Omental fat pad (tissue), 4 donors: Measurements from ENCODE around the gene DBNDD2. TPM values are rescaled to one million over a fixed set of nuclear protein-coding genes. Genes with fewer than 3 reads are reported as not detected.

ENCODE experiments used
- ATAC-seq: fragments of 150-250 bp; one replicate; pipeline ENCODE4 v1.9.1; 2016; ENCODE audit warnings: mild to moderate bottlenecking, moderate library complexity; ENCODE audit not compliant: low FRiP score
- DNase-seq: peaks from one replicate; pipeline ENCODE4 v3.0.0-alpha.2; 2019; ENCODE audit warnings: low spot score
- CTCF ChIP-seq, 3 donors: fragments of 450-650 bp; IDR thresholded peaks; one replicate each; pipeline ENCODE4 v1.5.1; 2016 to 2017; ENCODE audit warnings: antibody characterized with exemption in 3 of 3, mild to moderate bottlenecking in 3 of 3, moderate library complexity in 2 of 3
- total RNA-seq, 4 donors: library from RNA; depleted of rRNA; stranded (reverse); fragments of >200 nt; gene quantifications; one replicate each; pipeline ENCODE4 v1.1.0, GENCODE V29; 2016

Gene DBNDD2
- 10 to 100 TPM; 20.7 to 45.7 (median 27.9) TPM for total RNA-seq

GRCh38 chr20:45407783-45408645 is at the start of gene DBNDD2:
TSS of gene DBNDD2 (plus strand) at chr20:45408289. CDS start at chr20:45408468, 179 bp downstream.
- DNase-seq (no peak), ATAC-seq (no peak)
- TF ChIP-seq CTCF (IDR thresholded peaks at IDR 0.05): no peak

GRCh38 chr20:45359069-45359405 is 49.1 kb upstream of the DBNDD2 start:
- no peak for TF ChIP-seq CTCF (IDR thresholded peaks at IDR 0.05)
- no peak for DNase-seq
- ATAC-seq: no peak

GRCh38 chr20:45359406-45360148 is 48.5 kb upstream of the DBNDD2 start:
- DNase-seq: peak; percentile 21
- peak; percentile 18 for ATAC-seq
- TF ChIP-seq CTCF (IDR thresholded peaks at IDR 0.05): no peak

- ATAC-seq: no peak
- TF ChIP-seq CTCF (IDR thresholded peaks at IDR 0.05): no peak
- DNase-seq: no peak
These were observed 46.3 kb upstream of the DBNDD2 start for GRCh38 chr20:45361793-45362192.

- peak; percentile 89 for ATAC-seq
These were observed 45.1 kb upstream of the DBNDD2 start, which contains the start of gene SYS1 for GRCh38 chr20:45362804-45363610. TSS of gene SYS1 (plus strand) at chr20:45363156. CDS start at chr20:45363532, 376 bp downstream.

More at GRCh38 chr20:45362804-45363610, 45.1 kb upstream of the DBNDD2 start, which contains the start of gene SYS1:
- DNase-seq: peak; percentile 98
- peak in 1 of 3 donors; percentile 56 for TF ChIP-seq CTCF (IDR thresholded peaks at IDR 0.05)
